Endothelial cell of umbilical vein (primary cell): ENCODE data around the gene NUDT22. TPM values are rescaled to one million over a fixed set of nuclear protein-coding genes. Genes with fewer than 3 reads are reported as not detected.

Experiments used
- BruUV-seq: library from RNA; stranded (reverse); fragments of 400-500 nt; replicated peaks from 2 replicates; lab custom pipeline; 2021; lab: Mats Ljungman, UMichigan
- CTCF ChIA-PET: fragments of 300-600, 350-600 bp; sonication (Branson Sonifier 250); formaldehyde crosslinking; loops from one replicate; lab custom pipeline; 2021; ENCODE audit warnings: antibody characterized with exemption, inconsistent platforms; lab: Charles Lee
- POLR2A ChIA-PET: fragments of 300-600, 350-600 bp; sonication (Branson Sonifier 250); formaldehyde crosslinking; loops from one replicate; lab custom pipeline; 2021; ENCODE audit warnings: antibody characterized with exemption, inconsistent platforms; lab: Charles Lee
- DNase-seq: peaks from one replicate; pipeline ENCODE4 v3.0.0-alpha.2; 2011; ENCODE audit warnings: low read depth, low spot score
- FAIRE-seq: peaks from 2 replicates; lab custom pipeline; 2011; peaks lifted over from hg19 to GRCh38; lab: Jason Lieb, UNC
- H2AFZ ChIP-seq: 2 replicates; pipeline ENCODE4 v1.6.0; 2012; ENCODE audit warnings: low read depth, low read length, control low read depth, inconsistent platforms
- H3K27ac ChIP-seq: 2 replicates; pipeline ENCODE4 v1.5.1; 2011; ENCODE audit warnings: low read depth, mild to moderate bottlenecking, control low read depth, low read length, moderate library complexity; ENCODE audit not compliant: insufficient read depth
- H3K27me3 ChIP-seq, 2 experiments: 2 replicates each; pipeline versions ENCODE4 v1.6.0 to v1.6.1; 2011; ENCODE audit warnings: low read length in 2 of 2, mixed read lengths in 1 of 2; ENCODE audit not compliant: control insufficient read depth in 2 of 2, insufficient read depth in 2 of 2
- H3K36me3 ChIP-seq, 2 experiments: 2 replicates in 1 of 2; 3 replicates in 1 of 2; pipeline ENCODE4 v1.5.1; 2011; ENCODE audit warnings: low read length in 2 of 2, mild to moderate bottlenecking in 1 of 2, moderate library complexity in 1 of 2; ENCODE audit not compliant: control insufficient read depth in 2 of 2, insufficient read depth in 2 of 2; ENCODE audit errors: extremely low read depth in 1 of 2
- H3K4me1 ChIP-seq: 3 replicates; pipeline ENCODE4 v1.5.1; 2011; ENCODE audit warnings: mild to moderate bottlenecking, low read length; ENCODE audit not compliant: control insufficient read depth, insufficient read depth; ENCODE audit errors: extremely low read depth
- H3K4me2 ChIP-seq: 2 replicates; pipeline ENCODE4 v1.6.1; 2011; ENCODE audit warnings: low read length, control low read depth, mixed read lengths; ENCODE audit not compliant: insufficient read depth
- H3K4me3 ChIP-seq, 3 experiments: fragments of 200-600 bp in 1 of 3; sonication (generic), shearing (Covaris generic) in 1 of 3; replicated peaks in 1 of 3; 2 replicates each; pipeline ENCODE4 v1.5.1; 2011 to 2016; ENCODE audit warnings: control low read depth in 3 of 3, low read length in 3 of 3, mild to moderate bottlenecking in 2 of 3, inconsistent platforms in 1 of 3, low read depth in 1 of 3, moderate library complexity in 1 of 3; ENCODE audit not compliant: insufficient read depth in 1 of 3
- H3K79me2 ChIP-seq: 2 replicates; pipeline ENCODE4 v1.6.0; 2012; ENCODE audit warnings: low read length, inconsistent platforms; ENCODE audit not compliant: control insufficient read depth, insufficient read depth
- H3K9ac ChIP-seq: replicated peaks from 2 replicates; pipeline ENCODE3; 2011; ENCODE audit warnings: low read length, control low read depth; ENCODE audit not compliant: insufficient read depth; ENCODE audit errors: extremely low read depth
- H3K9me1 ChIP-seq: replicated peaks from 3 replicates; pipeline ENCODE4 v1.6.0; 2011; ENCODE audit warnings: mild to moderate bottlenecking, low read length; ENCODE audit not compliant: control insufficient read depth, insufficient read depth; ENCODE audit errors: extremely low read depth
- H3K9me3 ChIP-seq: replicated peaks from 2 replicates; pipeline ENCODE4 v1.5.1; 2012; ENCODE audit warnings: low read length, inconsistent platforms; ENCODE audit not compliant: control insufficient read depth, insufficient read depth
- H4K20me1 ChIP-seq: replicated peaks from 2 replicates; pipeline ENCODE3; 2011; ENCODE audit warnings: mild to moderate bottlenecking, low read length; ENCODE audit not compliant: control insufficient read depth, insufficient read depth; ENCODE audit errors: extremely low read depth
- CTCF ChIP-seq, 2 donors: IDR thresholded peaks; 1 replicate in 1 of 2; 2 replicates in 1 of 2; pipeline ENCODE4 v1.5.1; 2011; ENCODE audit warnings: low read length in 2 of 2, mild to moderate bottlenecking in 2 of 2, moderate library complexity in 2 of 2, control low read depth in 1 of 2, inconsistent platforms in 1 of 2, low read depth in 1 of 2; ENCODE audit not compliant: insufficient read depth in 1 of 2; ENCODE audit errors: extremely low read depth in 1 of 2
- EZH2 ChIP-seq: IDR thresholded peaks from 2 replicates; pipeline ENCODE4 v1.6.1; 2012; ENCODE audit warnings: borderline replicate concordance, low read depth, mild to moderate bottlenecking, moderate library complexity, low read length, inconsistent platforms; ENCODE audit not compliant: severe bottlenecking
- FOS ChIP-seq: IDR thresholded peaks from 2 replicates; pipeline ENCODE4 v1.6.1; 2011; ENCODE audit warnings: mild to moderate bottlenecking, low read length, moderate library complexity, borderline replicate concordance; ENCODE audit not compliant: insufficient read depth
- JUN ChIP-seq: IDR thresholded peaks from 2 replicates; pipeline ENCODE4 v1.6.1; 2011; ENCODE audit warnings: borderline replicate concordance, low read depth; ENCODE audit not compliant: insufficient read length, insufficient read depth
- MAX ChIP-seq: IDR thresholded peaks from 2 replicates; pipeline ENCODE4 v1.6.1; 2011; ENCODE audit not compliant: insufficient read depth, insufficient read length
- MYC ChIP-seq: IDR thresholded peaks from one replicate; pipeline ENCODE4 v1.6.1; 2011; ENCODE audit warnings: mild to moderate bottlenecking, low read depth, low read length
- POLR2A ChIP-seq: IDR thresholded peaks from 2 replicates; pipeline ENCODE4 v1.6.1; 2012; ENCODE audit warnings: low read depth, mild to moderate bottlenecking, control low read depth, low read length
- POLR2AphosphoS5 ChIP-seq: IDR thresholded peaks from 2 replicates; pipeline ENCODE4 v1.6.1; 2012; ENCODE audit warnings: low read depth, mild to moderate bottlenecking, control low read depth, low read length, moderate library complexity; ENCODE audit not compliant: insufficient read depth
- dilution Hi-C: fragments of 300-500 bp; cut with MboI; formaldehyde crosslinking; loops from one replicate; pipeline ENCODE4 v1.15.0; 2019; ENCODE audit warnings: low sequenced_read_pairs; ENCODE audit not compliant: extremely low pct_ligation_motif_present
- intact Hi-C: fragments of 100-400 bp; cut with micrococcal nuclease; formaldehyde crosslinking; loops from one replicate; pipeline ENCODE4 v1.10.0; 2022
- polyA plus RNA-seq, 4 experiments: library from polyadenylated mRNA; depleted of rRNA in 3 of 4; stranded (reverse) in 3 of 4; unstranded in 1 of 4; fragments of >200 nt; gene quantifications; 2 replicates each; pipeline versions ENCODE4 v1.2.1 to v1.2.3, GENCODE V29; 2011 to 2012; ENCODE audit warnings: missing spikeins in 1 of 4
- total RNA-seq: library from RNA; stranded (reverse); gene quantifications from 2 replicates; pipeline ENCODE4 v1.2.3, GENCODE V29; 2021

The NUDT22 gene
- total and polyA plus RNA-seq, 2 donors (not counting 3 experiments of a cell fraction or from before 2014, with no cell fraction given) = 37.8 to 54.8 TPM

- dilution Hi-C loops (no loop called here), intact Hi-C loops (loop anchor here (1.0 kb wide), 1 partner anchor 12 kb away; the partner anchor contains the start of gene PLCB3)
- no peak overlapping the region for H3K4me3 ChIP-seq
- H3K4me2 ChIP-seq = peak overlapping the region; percentile 38
- no peaks in the 10 kb centered on the region for H4K20me1 ChIP-seq
- H3K9me3 ChIP-seq = no peaks in the 10 kb centered on the region
- H3K9me1 ChIP-seq = no peaks in the 10 kb centered on the region
- no peaks in the 10 kb centered on the region for H3K27me3 ChIP-seq
- FAIRE-seq = peak; percentile 98
- peak overlapping the region; percentile 83 for H3K27ac ChIP-seq
- no TSS peak for BruUV-seq
- H3K79me2 ChIP-seq = no peaks in the 10 kb centered on the region
- ChIA-PET POLR2A (interaction anchor here (0.7 kb wide), 1 partner anchor 16 kb away, joined by 4 read pairs; the partner anchor contains the start of gene PPP1R14B), CTCF (interaction anchor here (0.6 to 2.7 kb wide), 10 partner anchors 8 to 92 kb away, joined by 3 to 24 read pairs (median 4); partner anchors contain the start of genes CATSPERZ and PLCB3)
- peak; percentile 85 for DNase-seq
- TF ChIP-seq CTCF (IDR thresholded peaks at IDR 0.05; ENCODE audit: extremely low read depth in 1 of 2, insufficient read depth in 1 of 2, low read depth in 1 of 2, low read length in 2 of 2) (no peak), FOS (peak; percentile 80), POLR2AphosphoS5 (peak; percentile 77), JUN (peak; percentile 66), EZH2 (no peak), MAX (peak; percentile 47), MYC (no peak), POLR2A (peak; percentile 56)
- no peak overlapping the region for H2AFZ ChIP-seq
- H3K36me3 ChIP-seq = peaks cover 16 to 38% of the 10 kb centered on the region in 2 experiments
- H3K4me1 ChIP-seq = peaks cover 35% of the 10 kb centered on the region
- peak overlapping the region; percentile 31 for H3K9ac ChIP-seq
These were observed 37.2 kb downstream of the NUDT22 start for GRCh38 chr11:64263021-64263946.
